Measurements from ENCODE around the gene ETV3L.
"Not testable (repeated sequence)": the region's sequence is repeated elsewhere in the genome, so short reads cannot be mapped to it uniquely, and the experiment has no call there.

Gene ETV3L

DNA sequence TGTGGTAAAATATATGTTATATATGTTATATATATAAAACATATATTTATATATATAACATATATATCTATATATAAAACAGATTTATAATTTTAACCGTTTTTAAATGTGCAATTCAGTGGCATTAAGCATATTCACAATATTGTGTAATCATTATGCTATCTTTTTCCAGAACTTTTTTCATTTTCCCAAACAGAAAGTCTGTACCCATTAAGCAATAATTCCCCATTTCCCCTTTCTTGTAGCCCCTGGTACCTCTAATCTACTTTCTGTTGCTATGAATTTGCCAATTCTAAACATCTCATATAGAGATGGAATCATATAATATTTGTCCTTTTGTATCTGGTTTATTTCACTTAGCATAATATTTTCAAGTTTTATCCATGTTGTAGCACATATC is 43.3 kb downstream of the ETV3L start:
- DNase-seq (ENCODE audit: extremely low read depth, low read depth) = no peak
- H3K4me3 ChIP-seq (replicated peaks; ENCODE audit: low read depth, low read length) = no peak overlapping the region
- TF ChIP-seq, protein P1, sequence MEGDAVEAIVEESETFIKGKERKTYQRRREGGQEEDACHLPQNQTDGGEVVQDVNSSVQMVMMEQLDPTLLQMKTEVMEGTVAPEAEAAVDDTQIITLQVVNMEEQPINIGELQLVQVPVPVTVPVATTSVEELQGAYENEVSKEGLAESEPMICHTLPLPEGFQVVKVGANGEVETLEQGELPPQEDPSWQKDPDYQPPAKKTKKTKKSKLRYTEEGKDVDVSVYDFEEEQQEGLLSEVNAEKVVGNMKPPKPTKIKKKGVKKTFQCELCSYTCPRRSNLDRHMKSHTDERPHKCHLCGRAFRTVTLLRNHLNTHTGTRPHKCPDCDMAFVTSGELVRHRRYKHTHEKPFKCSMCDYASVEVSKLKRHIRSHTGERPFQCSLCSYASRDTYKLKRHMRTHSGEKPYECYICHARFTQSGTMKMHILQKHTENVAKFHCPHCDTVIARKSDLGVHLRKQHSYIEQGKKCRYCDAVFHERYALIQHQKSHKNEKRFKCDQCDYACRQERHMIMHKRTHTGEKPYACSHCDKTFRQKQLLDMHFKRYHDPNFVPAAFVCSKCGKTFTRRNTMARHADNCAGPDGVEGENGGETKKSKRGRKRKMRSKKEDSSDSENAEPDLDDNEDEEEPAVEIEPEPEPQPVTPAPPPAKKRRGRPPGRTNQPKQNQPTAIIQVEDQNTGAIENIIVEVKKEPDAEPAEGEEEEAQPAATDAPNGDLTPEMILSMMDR (IDR thresholded peaks at IDR 0.05; ENCODE audit: low read depth, low read length, missing control alignments) = no peak

DNA sequence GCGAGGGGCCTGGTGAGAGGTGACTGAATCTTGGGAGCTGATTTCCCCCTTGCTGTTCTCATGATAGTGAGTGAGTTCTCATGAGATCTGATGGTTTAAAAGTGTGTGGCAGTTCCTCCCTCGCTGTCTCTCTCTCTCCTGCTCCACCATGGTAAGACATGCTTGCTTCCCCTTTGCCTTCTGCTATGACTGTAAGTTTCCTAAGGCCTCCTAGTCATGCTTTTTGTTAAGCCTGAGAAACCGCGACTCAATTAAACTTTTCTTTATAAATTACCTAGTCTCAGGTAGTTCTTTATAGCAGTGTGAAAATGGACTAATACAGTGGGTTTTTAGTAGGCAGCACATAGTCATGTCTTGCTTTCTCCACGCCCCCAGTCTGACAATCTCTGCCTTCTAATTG is 43.9 kb downstream of the ETV3L start:
- H3K4me3 ChIP-seq (replicated peaks; ENCODE audit: low read depth, low read length); DNase-seq (ENCODE audit: extremely low read depth, low read depth): not testable (repeated sequence)

DNA sequence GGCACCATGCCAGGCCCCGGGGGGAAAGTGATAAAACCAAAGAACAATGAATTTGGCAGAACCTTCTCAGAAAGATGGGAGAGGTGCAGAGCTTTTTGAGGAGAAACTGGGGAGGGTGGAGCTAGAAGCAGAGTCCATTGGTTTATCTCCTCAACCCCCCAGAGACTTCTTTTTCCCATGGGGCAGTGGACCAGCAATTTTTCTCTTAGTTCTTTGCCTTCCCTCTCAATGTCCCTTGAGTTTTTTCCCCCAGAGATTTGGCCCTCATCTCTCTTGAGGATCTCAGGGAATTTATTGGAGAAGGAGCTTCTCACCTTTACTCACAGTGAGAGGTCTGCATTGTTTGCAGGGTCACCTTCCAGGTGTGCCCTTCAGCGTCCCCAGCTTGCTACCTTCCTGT is 48.8 kb downstream of the ETV3L start:
- DNase-seq (ENCODE audit: extremely low read depth, low read depth) = no peak
- H3K4me3 ChIP-seq (replicated peaks; ENCODE audit: low read depth, low read length) = no peak overlapping the region
- TF ChIP-seq, protein P1 (IDR thresholded peaks at IDR 0.05; ENCODE audit: low read depth, low read length, missing control alignments) = no peak

DNA sequence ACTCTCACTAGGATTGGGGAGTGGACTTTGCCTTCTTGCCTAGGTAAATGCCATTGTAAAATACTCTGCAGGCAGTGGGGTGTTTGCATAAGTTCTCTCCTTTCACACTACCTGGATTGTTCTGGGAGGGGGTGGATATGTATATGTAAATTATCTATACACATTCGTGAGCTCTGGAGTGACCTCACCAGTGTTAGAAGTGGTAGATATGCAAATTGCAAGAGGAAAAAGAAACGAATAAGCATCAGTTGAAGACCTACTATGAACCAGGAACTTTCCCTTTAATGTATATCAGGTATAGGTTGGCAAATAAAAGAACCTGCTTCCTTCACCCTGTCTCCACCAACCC is 52.6 kb downstream of the ETV3L start:
- DNase-seq (ENCODE audit: extremely low read depth, low read depth) = no peak

DNA sequence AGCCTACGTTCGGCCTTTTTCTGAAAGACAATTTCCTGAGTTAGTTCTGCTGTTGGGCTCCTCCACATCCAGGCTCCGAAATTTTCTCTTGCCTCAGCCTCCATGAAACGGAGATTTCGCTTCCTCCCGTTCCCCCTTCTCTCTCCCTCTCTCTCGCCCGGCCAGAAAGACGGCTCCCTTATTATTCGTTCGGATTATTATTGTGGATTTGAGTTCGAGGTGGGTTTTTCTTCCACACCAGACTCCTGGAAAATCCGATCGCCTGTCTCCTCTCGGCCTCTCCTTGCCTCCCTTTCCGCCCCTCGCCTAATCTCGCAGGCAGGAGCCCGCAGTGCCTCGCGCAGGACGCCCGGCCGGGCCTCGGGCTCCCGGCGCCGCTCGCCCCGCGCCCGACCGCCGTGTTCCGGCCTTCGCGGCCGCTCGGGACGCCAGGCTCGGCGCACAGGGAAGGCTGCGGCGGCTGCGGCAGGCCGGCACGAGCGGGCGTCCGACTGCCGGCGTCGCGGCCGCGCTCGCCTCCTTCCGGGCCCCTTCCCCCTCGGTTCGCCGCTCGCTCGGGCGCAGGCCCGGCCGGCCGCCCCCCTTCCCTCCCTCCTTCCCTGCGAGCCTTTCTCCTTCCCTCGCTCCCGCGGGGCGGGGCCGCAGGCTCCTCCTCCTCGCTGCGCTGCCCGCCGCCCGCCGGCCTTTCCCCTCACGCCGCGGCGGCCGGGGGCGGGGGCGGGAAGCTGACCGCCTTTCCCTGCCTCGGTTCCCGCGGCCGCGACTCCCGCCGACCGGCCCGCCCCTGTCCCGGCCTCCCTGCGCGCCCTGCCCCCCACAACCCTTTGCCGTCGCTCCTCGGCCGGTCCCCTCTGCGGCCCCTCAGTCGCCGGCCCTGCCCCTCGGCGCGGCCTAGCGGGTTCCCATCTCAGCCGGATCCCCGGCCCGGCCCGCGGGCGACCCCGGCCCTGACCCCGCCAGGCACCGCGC is 54.1 kb downstream of the ETV3L start, which contains the start of gene ARHGEF11:
Gene ARHGEF11, minus strand, starts transcription at position 493 of the 969 bp plus-strand sequence. CDS start 1,412 bp downstream, outside the sequence.
- peak within 1 kb of the TSS; percentile 64 for H3K4me3 ChIP-seq (replicated peaks; ENCODE audit: low read depth, low read length)
- TF ChIP-seq, protein P1 (IDR thresholded peaks at IDR 0.05; ENCODE audit: low read depth, low read length, missing control alignments) = no peak
- DNase-seq (ENCODE audit: extremely low read depth, low read depth) = peak; percentile 38

More for the DNA sequence above, 52.6 kb downstream of the ETV3L start:
- H3K4me3 ChIP-seq (replicated peaks; ENCODE audit: low read depth, low read length) = no peak overlapping the region
- TF ChIP-seq, protein P1 (IDR thresholded peaks at IDR 0.05; ENCODE audit: low read depth, low read length, missing control alignments) = no peak

DNA sequence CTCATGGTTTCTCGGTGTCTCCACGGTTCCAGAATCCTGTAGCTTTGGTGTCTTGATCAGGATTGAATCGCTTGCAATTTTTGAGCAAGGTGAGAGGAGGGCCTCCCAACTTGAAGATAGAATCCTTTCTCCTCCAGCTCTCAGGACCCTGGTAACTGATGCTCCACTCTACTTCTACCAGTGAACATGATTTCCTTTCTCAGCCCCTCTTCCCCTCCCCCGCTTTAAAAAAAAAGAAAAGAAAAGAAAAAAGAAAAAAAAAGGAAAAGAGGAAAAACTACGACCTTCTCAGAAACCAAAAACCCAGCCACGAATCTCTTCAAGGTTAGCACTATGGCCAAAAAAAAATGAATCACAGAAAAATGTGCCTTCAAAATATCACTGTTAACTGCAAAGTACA is 55.3 kb downstream of the ETV3L start:
- TF ChIP-seq, protein P1 (IDR thresholded peaks at IDR 0.05; ENCODE audit: low read depth, low read length, missing control alignments) = no peak
- H3K4me3 ChIP-seq (replicated peaks; ENCODE audit: low read depth, low read length) = peak overlapping the region; percentile 64
- DNase-seq (ENCODE audit: extremely low read depth, low read depth) = no peak

DNA sequence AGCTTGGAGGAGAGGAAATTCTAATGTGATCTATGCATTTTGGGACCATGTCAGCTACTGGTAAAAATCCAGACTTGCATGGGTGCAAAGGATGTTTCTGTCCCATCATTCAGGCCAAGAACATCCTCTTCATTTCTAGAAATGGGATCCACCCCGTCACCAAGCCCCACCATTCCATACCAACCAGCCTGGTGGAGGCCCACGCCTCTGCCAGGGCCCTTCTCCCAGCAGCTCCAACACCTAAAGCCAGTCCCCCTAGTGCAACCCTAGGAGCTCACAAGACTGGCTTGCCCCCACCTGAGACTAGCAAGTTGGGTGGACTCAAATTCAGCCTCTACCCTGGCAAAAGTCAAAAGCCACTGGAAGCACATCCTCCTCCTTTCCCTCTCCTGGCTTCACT is 55.9 kb downstream of the ETV3L start:
- peak overlapping the region; percentile 64 for H3K4me3 ChIP-seq (replicated peaks; ENCODE audit: low read depth, low read length)
- TF ChIP-seq, protein P1 (IDR thresholded peaks at IDR 0.05; ENCODE audit: low read depth, low read length, missing control alignments) = no peak
- no peak for DNase-seq (ENCODE audit: extremely low read depth, low read depth)
